Astrocyte (in vitro differentiated cells and primary cell): ENCODE results near the gene PDXK.

Experiments used
- EZH2 ChIP-seq: IDR thresholded peaks from 2 replicates; pipeline ENCODE4 v1.6.1; 2012; ENCODE audit warnings: mild to moderate bottlenecking, low read length, inconsistent platforms; ENCODE audit not compliant: insufficient read depth
- TF ChIP-seq, protein P1 (sequence below): IDR thresholded peaks from 2 replicates; pipeline ENCODE4 v1.5.1; 2011; ENCODE audit warnings: low read depth, mild to moderate bottlenecking, inconsistent platforms, low read length, moderate library complexity; ENCODE audit not compliant: insufficient read depth

- TF ChIP-seq, protein P1, sequence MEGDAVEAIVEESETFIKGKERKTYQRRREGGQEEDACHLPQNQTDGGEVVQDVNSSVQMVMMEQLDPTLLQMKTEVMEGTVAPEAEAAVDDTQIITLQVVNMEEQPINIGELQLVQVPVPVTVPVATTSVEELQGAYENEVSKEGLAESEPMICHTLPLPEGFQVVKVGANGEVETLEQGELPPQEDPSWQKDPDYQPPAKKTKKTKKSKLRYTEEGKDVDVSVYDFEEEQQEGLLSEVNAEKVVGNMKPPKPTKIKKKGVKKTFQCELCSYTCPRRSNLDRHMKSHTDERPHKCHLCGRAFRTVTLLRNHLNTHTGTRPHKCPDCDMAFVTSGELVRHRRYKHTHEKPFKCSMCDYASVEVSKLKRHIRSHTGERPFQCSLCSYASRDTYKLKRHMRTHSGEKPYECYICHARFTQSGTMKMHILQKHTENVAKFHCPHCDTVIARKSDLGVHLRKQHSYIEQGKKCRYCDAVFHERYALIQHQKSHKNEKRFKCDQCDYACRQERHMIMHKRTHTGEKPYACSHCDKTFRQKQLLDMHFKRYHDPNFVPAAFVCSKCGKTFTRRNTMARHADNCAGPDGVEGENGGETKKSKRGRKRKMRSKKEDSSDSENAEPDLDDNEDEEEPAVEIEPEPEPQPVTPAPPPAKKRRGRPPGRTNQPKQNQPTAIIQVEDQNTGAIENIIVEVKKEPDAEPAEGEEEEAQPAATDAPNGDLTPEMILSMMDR: no peak
- no peak for TF ChIP-seq EZH2
Observed at GRCh38 chr21:43768868-43769167, 49.9 kb downstream of the PDXK start.
